Ovary (tissue), 9 donors: ENCODE results near the gene NUDT17. TPM values are rescaled to one million over a fixed set of nuclear protein-coding genes. Genes with fewer than 3 reads are reported as not detected.
"Not testable (repeated sequence)": the region's sequence is repeated elsewhere in the genome, so short reads cannot be mapped to it uniquely, and the experiment has no call there.

Experiments used
- DNase-seq, 5 donors: peaks; one replicate each; pipeline ENCODE4 v3.0.0-alpha.2; 2019 to 2020
- H3K27ac ChIP-seq, 2 donors: fragments of 200-600 bp; one replicate each; pipeline versions ENCODE4 v1.5.1 to v1.8.0; 2019 to 2022
- H3K27me3 ChIP-seq: fragments of 200-600 bp; one replicate; pipeline ENCODE4 v1.8.0; 2022
- H3K36me3 ChIP-seq: fragments of 200-600 bp; sonication (generic); one replicate; pipeline ENCODE4 v1.5.1; 2019
- H3K4me1 ChIP-seq: one replicate; pipeline ENCODE4 v1.8.1; 2013; ENCODE audit warnings: mild to moderate bottlenecking, moderate library complexity; ENCODE audit not compliant: insufficient read depth
- H3K4me3 ChIP-seq: fragments of 200-600 bp; sonication (generic); one replicate; pipeline ENCODE4 v1.5.1; 2017
- H3K9me3 ChIP-seq, 2 donors: fragments of 200-600 bp in 1 of 2; sonication (generic) in 1 of 2; one replicate each; pipeline versions ENCODE4 v1.5.1 to v1.8.1; 2013 to 2019; ENCODE audit warnings: mild to moderate bottlenecking in 1 of 2, moderate library complexity in 1 of 2
- CTCF ChIP-seq, 3 donors: fragments of 450-650 bp in 2 of 3; fragments of 200-600 bp in 1 of 3; IDR thresholded peaks; one replicate each; pipeline versions ENCODE4 v1.5.1 to v1.8.0; 2016 to 2022; ENCODE audit warnings: antibody characterized with exemption in 3 of 3, mild to moderate bottlenecking in 1 of 3
- EP300 ChIP-seq: sonication (generic); formaldehyde crosslinking; IDR thresholded peaks from one replicate; pipeline ENCODE4 v1.6.1; 2017; ENCODE audit warnings: antibody characterized with exemption
- POLR2A ChIP-seq: fragments of 450-650 bp; IDR thresholded peaks from one replicate; pipeline ENCODE4 v1.6.1; 2017; ENCODE audit warnings: antibody characterized with exemption, mild to moderate bottlenecking, moderate library complexity
- WGBS, 3 donors: extraction: QIAGEN DNeasy Blood & Tissue Kit in 1 of 3; methylation state at CpG; one replicate each; pipeline versions ENCODE4 v1.1.5 to v1.1.7; 2013 to 2017; 5-methylcytosine and 5-hydroxymethylcytosine counted together
- intact Hi-C, 4 donors: fragments of 100-400 bp; cut with DNase I; formaldehyde crosslinking; loops; one replicate each; pipeline versions ENCODE4 v1.11.0 to v1.15.1; 2022 to 2023
- polyA plus RNA-seq, 2 donors: library from polyadenylated mRNA; stranded (reverse); fragments of 200-250 nt in 1 of 2; fragments of 350-450 nt in 1 of 2; fragmentation: Illumina TruSeq in 1 of 2; extraction: RNeasy Lipid Tissue Mini Kit (QIAGEN cat#74804) in 1 of 2; gene quantifications; one replicate each; pipeline ENCODE4 v1.2.3, GENCODE V29; 2013 to 2014
- total RNA-seq, 7 donors: library from RNA; depleted of rRNA in 2 of 7; stranded (reverse); fragments of >200 nt in 2 of 7; fragmentation: NEBNext Ultra II Directional in 3 of 7; extraction: Animal tissue kit (Norgen Biotek cat#: 25700) in 3 of 7; gene quantifications; one replicate each; pipeline versions ENCODE4 v1.1.0 to v1.2.4, GENCODE V29; 2016 to 2023
- donor health status: DM: no; HTN: no; CAD: no; lungs with moderate emphysema.
- donor health status: DM: no; HTN: no; CAD: no.
- donor health status: Bipolar disorder and iron deficiency.
- donor health status: DM: yes; HTN: yes; CAD: no.
- donor health status: DM: no; HTN: no; CAD: no.
- donor health status: DM: yes; HTN: yes; CAD: no.

Gene NUDT17
- total and polyA plus RNA-seq, 9 donors, result 2.3 to 5.1 (median 3.5) TPM

GRCh38 chr1:145805057-145805456 is 40.4 kb upstream of the NUDT17 start:
- Histone ChIP-seq H3K9me3 (no peaks in the 10 kb centered on the region), H3K36me3 (no peaks in the 10 kb centered on the region), H3K4me3 (no peak overlapping the region), H3K27me3 (no peaks in the 10 kb centered on the region), H3K27ac (no peak overlapping the region), H3K4me1 (peaks cover 4% of the 10 kb centered on the region)
- no peak for TF ChIP-seq CTCF (IDR thresholded peaks at IDR 0.05)
- no peak for TF ChIP-seq EP300
- TF ChIP-seq POLR2A, result no peak
- 82 to 88% (median 85%) methylated on average over 1 of the region's 1 CpG for WGBS, 3 donors
- intact Hi-C loops, result no loop called here
- DNase-seq, result no peak

- intact Hi-C loops, result no loop called here
- H3K4me1 ChIP-seq, result peaks cover 4% of the 10 kb centered on the region
- no peaks in the 10 kb centered on the region for H3K9me3 ChIP-seq
- H3K27me3 ChIP-seq, result no peaks in the 10 kb centered on the region
- H3K4me3 ChIP-seq, result no peak overlapping the region
- no peak overlapping the region for H3K27ac ChIP-seq
- H3K36me3 ChIP-seq, result no peaks in the 10 kb centered on the region
- DNase-seq, result no peak
- TF ChIP-seq EP300, result no peak
- no peak for TF ChIP-seq POLR2A
- no peak for TF ChIP-seq CTCF (IDR thresholded peaks at IDR 0.05)
- WGBS, 3 donors, result 95 to 98% (median 98%) methylated on average over 4 of the region's 4 CpGs
Measured at GRCh38 chr1:145806408-145806807, 39.0 kb upstream of the NUDT17 start.

- H3K4me3 ChIP-seq, result no peak overlapping the region
- intact Hi-C loops, result no loop called here
- H3K27ac ChIP-seq, result no peak overlapping the region
- peaks cover 4% of the 10 kb centered on the region for H3K4me1 ChIP-seq
- TF ChIP-seq EP300, result no peak
- no peak for TF ChIP-seq CTCF (IDR thresholded peaks at IDR 0.05)
- TF ChIP-seq POLR2A, result no peak
- no peaks in the 10 kb centered on the region for H3K27me3 ChIP-seq
- H3K36me3 ChIP-seq, result no peaks in the 10 kb centered on the region
- WGBS, 3 donors, result 93 to 98% (median 93%) methylated on average over 7 of the region's 7 CpGs
- no peaks in the 10 kb centered on the region for H3K9me3 ChIP-seq
- no peak for DNase-seq
Measured at GRCh38 chr1:145806844-145807243, 38.6 kb upstream of the NUDT17 start.

GRCh38 chr1:145812977-145813810 is 32.2 kb upstream of the NUDT17 start:
- H3K36me3 ChIP-seq, H3K4me1 ChIP-seq, intact Hi-C loops, H3K27ac ChIP-seq, DNase-seq, H3K27me3 ChIP-seq, H3K4me3 ChIP-seq, H3K9me3 ChIP-seq: not testable (repeated sequence)
- WGBS, 3 donors, result 17 to 57% (median 21%) methylated on average over 5 to 6 of the region's 6 CpGs

GRCh38 chr1:145818095-145818494 is 27.3 kb upstream of the NUDT17 start:
- 79 to 89% (median 88%) methylated on average over 2 to 4 of the region's 6 CpGs for WGBS, 3 donors
- H3K9me3 ChIP-seq, H3K36me3 ChIP-seq, intact Hi-C loops, H3K27ac ChIP-seq, DNase-seq, H3K4me3 ChIP-seq, H3K4me1 ChIP-seq, H3K27me3 ChIP-seq: not testable (repeated sequence)

GRCh38 chr1:145822779-145823331 is 22.6 kb upstream of the NUDT17 start:
- 0% methylated on average over 1 of the region's 16 CpGs; no CpG with 5 or more reads in 2 of the 3 donors for WGBS, 3 donors
- H3K9me3 ChIP-seq, H3K36me3 ChIP-seq, H3K4me1 ChIP-seq, intact Hi-C loops, H3K4me3 ChIP-seq, DNase-seq, H3K27ac ChIP-seq, H3K27me3 ChIP-seq: not testable (repeated sequence)
